ENCODE results near the gene SENP1. TPM values are rescaled to one million over a fixed set of nuclear protein-coding genes. Genes with fewer than 3 reads are reported as not detected.

SENP1 gene
- total RNA-seq, 1 experiment from 2014 or later, result 28.8 TPM

DNA sequence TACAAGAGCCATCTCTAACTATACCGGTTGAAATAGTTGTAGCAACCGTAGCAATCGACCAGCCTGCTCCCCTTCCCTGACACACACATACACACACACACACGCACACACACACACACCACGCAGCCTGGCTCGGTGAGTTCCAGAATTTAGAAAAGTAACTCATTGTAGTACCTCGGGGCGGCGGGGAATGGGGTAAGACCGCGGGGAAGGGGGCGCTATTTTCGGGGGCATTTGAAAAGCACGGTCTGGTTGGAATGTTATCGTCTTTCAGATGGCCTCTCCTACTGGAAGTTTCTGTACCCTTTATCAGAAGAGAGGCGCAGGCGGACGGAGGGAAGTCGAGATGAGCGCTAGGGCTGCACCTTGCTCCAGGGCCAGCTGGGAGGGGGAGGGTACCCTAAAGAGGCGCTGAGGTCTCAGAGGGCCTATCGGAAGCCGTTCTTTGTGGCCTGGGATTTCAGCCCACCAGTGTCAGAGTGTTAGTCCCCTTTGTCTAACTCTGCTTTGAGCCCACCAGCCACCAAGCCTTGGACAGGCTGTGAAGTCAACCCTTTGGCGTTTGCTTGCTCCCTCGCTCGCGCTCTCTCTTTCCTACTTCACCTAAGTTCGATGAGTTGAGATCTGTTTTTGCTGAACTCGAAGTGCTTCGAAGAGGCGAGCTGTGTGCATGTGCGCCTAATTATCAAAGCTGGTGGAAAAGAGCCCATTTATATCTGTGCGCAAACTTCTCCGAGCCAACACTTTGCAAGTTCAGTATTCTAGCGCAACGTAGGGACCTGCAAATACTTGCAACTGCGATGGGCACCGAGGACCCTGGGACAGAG lies 102.4 kb downstream of the SENP1 start:
- Histone ChIP-seq H3K23ac (ENCODE audit: insufficient read length, low read depth, low read length) (no peak overlapping the region), H4K91ac (ENCODE audit: insufficient read length, low read depth, low read length) (no peak overlapping the region), H3K9ac (ENCODE audit: extremely low read depth, insufficient read length, low read length) (no peak overlapping the region), H3K4me1 (ENCODE audit: insufficient read depth, low read length) (peaks cover 3% of the 10 kb centered on the region), H2AFZ (ENCODE audit: low read length) (no peak overlapping the region), H3K27ac (ENCODE audit: insufficient read length, low read depth, low read length) (no peak overlapping the region), H3K27me3 (ENCODE audit: insufficient read depth, low read length) (peaks cover 78% of the 10 kb centered on the region), H4K8ac (replicated peaks; ENCODE audit: insufficient read length, low read depth, low read length) (no peak overlapping the region), H3K23me2 (ENCODE audit: insufficient read length, low read depth, low read length, poor library complexity, severe bottlenecking) (peaks cover 31% of the 10 kb centered on the region), H3K79me2 (ENCODE audit: insufficient read depth, low read length) (no peaks in the 10 kb centered on the region), H3T11ph (ENCODE audit: low read length) (no peak overlapping the region), H2BK15ac (ENCODE audit: low read depth, low read length) (no peak overlapping the region), H2BK120ac (ENCODE audit: low read depth, low read length, poor library complexity, severe bottlenecking) (no peak overlapping the region), H3K56ac (ENCODE audit: insufficient read length, low read depth, low read length) (no peak overlapping the region), H3K79me1 (ENCODE audit: insufficient read depth, low read depth, low read length, poor library complexity, severe bottlenecking) (no peaks in the 10 kb centered on the region), H2BK5ac (ENCODE audit: insufficient read length, low read length) (no peak overlapping the region), H4K20me1 (ENCODE audit: control insufficient read depth, insufficient read depth, insufficient read length) (peaks cover 3% of the 10 kb centered on the region), H2AK5ac (ENCODE audit: insufficient read length, low read length) (no peak overlapping the region), H3K9me3 (ENCODE audit: control insufficient read depth, low read depth, low read length) (no peaks in the 10 kb centered on the region), H2BK12ac (ENCODE audit: insufficient read length, low read depth, low read length) (no peak overlapping the region), H4K5ac (ENCODE audit: insufficient read length, low read depth, low read length) (no peak overlapping the region), H3K4ac (ENCODE audit: low read depth, low read length) (no peak overlapping the region), H3K4me2 (ENCODE audit: insufficient read depth, insufficient read length, low read length) (peak overlapping the region; percentile 69), H3K14ac (ENCODE audit: insufficient read depth, low read length) (no peak overlapping the region), H2BK20ac (ENCODE audit: low read depth, low read length, poor library complexity, severe bottlenecking) (no peak overlapping the region), H3K18ac (ENCODE audit: insufficient read length, low read depth, low read length) (no peak overlapping the region)
- peaks cover 50 to 54% of the 10 kb centered on the region in 2 experiments for H3K4me1 Mint-ChIP-seq
- H3K4me3 Mint-ChIP-seq, result peak overlapping the region; percentile 49 to 86
- H3K36me3 Mint-ChIP-seq (ENCODE audit: insufficient read depth in 1 of 3, low read depth in 3 of 3), result no peaks in the 10 kb centered on the region
- no peak overlapping the region for H3K27ac Mint-ChIP-seq
- peaks cover 0 to 2% of the 10 kb centered on the region in 2 experiments; a peak in 2 of 5 replicates for H3K9me3 Mint-ChIP-seq
- WGBS (ENCODE audit: extremely low coverage, insufficient read length, low lambda C conversion rate), result no CpG with 5 or more reads among the region's 38 CpGs
- peaks cover 99% of the 10 kb centered on the region for H3K27me3 Mint-ChIP-seq (ENCODE audit: low read depth)
- peak; percentile 49 for DNase-seq
- TF ChIP-seq, protein P1, sequence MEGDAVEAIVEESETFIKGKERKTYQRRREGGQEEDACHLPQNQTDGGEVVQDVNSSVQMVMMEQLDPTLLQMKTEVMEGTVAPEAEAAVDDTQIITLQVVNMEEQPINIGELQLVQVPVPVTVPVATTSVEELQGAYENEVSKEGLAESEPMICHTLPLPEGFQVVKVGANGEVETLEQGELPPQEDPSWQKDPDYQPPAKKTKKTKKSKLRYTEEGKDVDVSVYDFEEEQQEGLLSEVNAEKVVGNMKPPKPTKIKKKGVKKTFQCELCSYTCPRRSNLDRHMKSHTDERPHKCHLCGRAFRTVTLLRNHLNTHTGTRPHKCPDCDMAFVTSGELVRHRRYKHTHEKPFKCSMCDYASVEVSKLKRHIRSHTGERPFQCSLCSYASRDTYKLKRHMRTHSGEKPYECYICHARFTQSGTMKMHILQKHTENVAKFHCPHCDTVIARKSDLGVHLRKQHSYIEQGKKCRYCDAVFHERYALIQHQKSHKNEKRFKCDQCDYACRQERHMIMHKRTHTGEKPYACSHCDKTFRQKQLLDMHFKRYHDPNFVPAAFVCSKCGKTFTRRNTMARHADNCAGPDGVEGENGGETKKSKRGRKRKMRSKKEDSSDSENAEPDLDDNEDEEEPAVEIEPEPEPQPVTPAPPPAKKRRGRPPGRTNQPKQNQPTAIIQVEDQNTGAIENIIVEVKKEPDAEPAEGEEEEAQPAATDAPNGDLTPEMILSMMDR (conservative IDR thresholded peaks at IDR 0.05), result 0 out of 3 replicates have a peak, but pooled peaks have one; percentile 21
